ENCODE data around the gene MRPS18B.

Gene MRPS18B

GRCh38 chr6:30618270-30618797, 694 bp downstream of the MRPS18B start:
- POLR2A ChIA-PET: interaction anchor here (0.5 to 0.8 kb wide), 2 partner anchors 54 to 61 kb away, joined by 3 read pairs; partner anchors contain the start of gene PRR3
- TF ChIP-seq, protein P1, sequence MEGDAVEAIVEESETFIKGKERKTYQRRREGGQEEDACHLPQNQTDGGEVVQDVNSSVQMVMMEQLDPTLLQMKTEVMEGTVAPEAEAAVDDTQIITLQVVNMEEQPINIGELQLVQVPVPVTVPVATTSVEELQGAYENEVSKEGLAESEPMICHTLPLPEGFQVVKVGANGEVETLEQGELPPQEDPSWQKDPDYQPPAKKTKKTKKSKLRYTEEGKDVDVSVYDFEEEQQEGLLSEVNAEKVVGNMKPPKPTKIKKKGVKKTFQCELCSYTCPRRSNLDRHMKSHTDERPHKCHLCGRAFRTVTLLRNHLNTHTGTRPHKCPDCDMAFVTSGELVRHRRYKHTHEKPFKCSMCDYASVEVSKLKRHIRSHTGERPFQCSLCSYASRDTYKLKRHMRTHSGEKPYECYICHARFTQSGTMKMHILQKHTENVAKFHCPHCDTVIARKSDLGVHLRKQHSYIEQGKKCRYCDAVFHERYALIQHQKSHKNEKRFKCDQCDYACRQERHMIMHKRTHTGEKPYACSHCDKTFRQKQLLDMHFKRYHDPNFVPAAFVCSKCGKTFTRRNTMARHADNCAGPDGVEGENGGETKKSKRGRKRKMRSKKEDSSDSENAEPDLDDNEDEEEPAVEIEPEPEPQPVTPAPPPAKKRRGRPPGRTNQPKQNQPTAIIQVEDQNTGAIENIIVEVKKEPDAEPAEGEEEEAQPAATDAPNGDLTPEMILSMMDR (IDR thresholded peaks at IDR 0.05; ENCODE audit: control extremely low read depth, extremely low read depth, low read depth, missing control alignments): no peak
- CTCF ChIA-PET: interaction anchor here (0.8 to 2.8 kb wide), 11 partner anchors 8 to 136 kb away, joined by 3 to 11 read pairs (median 5); partner anchors contain the start of genes ATAT1 and DHX16
- DNase-seq (ENCODE audit: extremely low spot score): no peak

DNA sequence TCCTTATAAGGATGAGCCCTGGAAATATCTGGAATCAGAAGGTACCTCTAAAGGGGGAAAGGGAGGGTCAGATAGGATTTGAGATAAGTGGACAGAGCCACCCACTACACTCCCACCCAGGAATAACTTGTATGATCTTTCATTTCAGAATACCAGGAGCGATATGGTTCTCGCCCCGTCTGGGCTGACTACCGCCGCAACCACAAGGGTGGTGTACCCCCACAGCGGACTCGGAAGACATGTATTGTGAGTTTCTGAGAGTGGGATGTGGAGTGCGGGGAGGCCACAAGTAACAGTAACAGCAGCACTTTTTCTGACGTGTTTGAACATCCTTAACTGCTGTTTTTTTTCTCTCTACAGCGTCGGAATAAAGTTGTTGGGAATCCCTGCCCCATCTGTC, 1.9 kb downstream of the MRPS18B start:
- DNase-seq (ENCODE audit: extremely low spot score): no peak
- TF ChIP-seq, protein P1 (IDR thresholded peaks at IDR 0.05; ENCODE audit: control extremely low read depth, extremely low read depth, low read depth, missing control alignments): no peak
- ChIA-PET POLR2A (no interaction called here), CTCF (interaction anchor here (2.8 kb wide), 1 partner anchor 103 kb away, joined by 11 read pairs; no protein-coding TSS in a partner anchor)

GRCh38 chr6:30625511-30625910, 7.9 kb downstream of the MRPS18B start:
- ChIA-PET CTCF (interaction anchor here (1.0 to 1.4 kb wide), 6 partner anchors 8 to 111 kb away, joined by 3 to 8 read pairs (median 6); partner anchors contain the start of genes DHX16, MRPS18B and PPP1R10), POLR2A (no interaction called here)
- DNase-seq (ENCODE audit: extremely low spot score): no peak
- TF ChIP-seq, protein P1 (IDR thresholded peaks at IDR 0.05; ENCODE audit: control extremely low read depth, extremely low read depth, low read depth, missing control alignments): no peak

- ChIA-PET POLR2A (interaction anchor here (0.8 kb wide), 1 partner anchor 12 kb away, joined by 5 read pairs; no protein-coding TSS in a partner anchor), CTCF (interaction anchor here (0.6 to 1.4 kb wide), 9 partner anchors 9 to 110 kb away, joined by 3 to 8 read pairs (median 4); partner anchors contain the start of genes DHX16, MRPS18B and PPP1R10)
- TF ChIP-seq, protein P1 (IDR thresholded peaks at IDR 0.05; ENCODE audit: control extremely low read depth, extremely low read depth, low read depth, missing control alignments): peak; percentile 51
- peak; percentile 91 for DNase-seq (ENCODE audit: extremely low spot score)
Observed at GRCh38 chr6:30626484-30627366, 9.1 kb downstream of the MRPS18B start, which contains the start of gene ATAT1. Gene ATAT1, plus strand, starts transcription at chr6:30626874.

DNA sequence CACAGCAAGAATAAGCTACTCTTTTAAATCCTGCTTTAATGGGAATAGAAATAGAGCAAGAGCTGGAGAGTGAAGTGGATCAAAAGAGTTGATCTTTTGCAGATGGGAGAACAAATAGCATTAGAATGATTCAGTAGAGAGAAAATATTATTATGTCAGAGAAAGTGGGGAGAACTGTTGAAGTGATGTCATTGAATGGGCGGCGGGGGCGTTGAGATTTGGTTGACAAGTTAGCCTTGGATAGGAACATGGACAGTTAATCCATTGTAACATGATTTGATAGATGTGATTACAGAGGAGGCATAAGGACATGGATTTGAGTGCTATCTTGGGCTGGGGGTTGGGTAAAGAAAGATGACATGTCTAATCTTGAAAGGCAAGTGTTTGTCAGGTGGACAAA, 18.2 kb downstream of the MRPS18B start:
- DNase-seq (ENCODE audit: extremely low spot score): no peak
- POLR2A ChIA-PET: interaction anchor here (0.7 kb wide), 1 partner anchor 53 kb away, joined by 4 read pairs; no protein-coding TSS in a partner anchor
- CTCF ChIA-PET: interaction anchor here (1.6 kb wide), 2 partner anchors 19 to 86 kb away, joined by 3 to 6 read pairs; no protein-coding TSS in a partner anchor
- TF ChIP-seq, protein P1 (IDR thresholded peaks at IDR 0.05; ENCODE audit: control extremely low read depth, extremely low read depth, low read depth, missing control alignments): no peak

GRCh38 chr6:30640481-30640880, 22.8 kb downstream of the MRPS18B start:
- POLR2A ChIA-PET: interaction anchor here (0.5 kb wide), 1 partner anchor 12 kb away, joined by 3 read pairs; no protein-coding TSS in a partner anchor
- no peak for DNase-seq (ENCODE audit: extremely low spot score)

More at GRCh38 chr6:30640481-30640880, 22.8 kb downstream of the MRPS18B start:
- CTCF ChIA-PET: interaction anchor here (0.9 to 1.4 kb wide), 4 partner anchors 20 to 69 kb away, joined by 3 to 5 read pairs (median 3); no protein-coding TSS in a partner anchor
- TF ChIP-seq, protein P1 (IDR thresholded peaks at IDR 0.05; ENCODE audit: control extremely low read depth, extremely low read depth, low read depth, missing control alignments): no peak

All from GM10248 (cell line).